Forelimb muscle (tissue), 1 donor: Measurements from ENCODE around the gene GPBP1. TPM values are rescaled to one million over a fixed set of nuclear protein-coding genes. Genes with fewer than 3 reads are reported as not detected.
"Not testable (repeated sequence)": the region's sequence is repeated elsewhere in the genome, so short reads cannot be mapped to it uniquely, and the experiment has no call there.

ENCODE experiments used
- DNase-seq: peaks from one replicate; pipeline ENCODE4 v3.0.0-alpha.2; 2013; ENCODE audit warnings: low read depth
- polyA plus RNA-seq: library from polyadenylated mRNA; unstranded; fragments of 120-200 nt; gene quantifications from one replicate; pipeline ENCODE4 v1.2.1, GENCODE V29; 2013; ENCODE audit not compliant: insufficient read length

The GPBP1 gene
- polyA plus RNA-seq, 1 donor, result 82.0 TPM

DNA sequence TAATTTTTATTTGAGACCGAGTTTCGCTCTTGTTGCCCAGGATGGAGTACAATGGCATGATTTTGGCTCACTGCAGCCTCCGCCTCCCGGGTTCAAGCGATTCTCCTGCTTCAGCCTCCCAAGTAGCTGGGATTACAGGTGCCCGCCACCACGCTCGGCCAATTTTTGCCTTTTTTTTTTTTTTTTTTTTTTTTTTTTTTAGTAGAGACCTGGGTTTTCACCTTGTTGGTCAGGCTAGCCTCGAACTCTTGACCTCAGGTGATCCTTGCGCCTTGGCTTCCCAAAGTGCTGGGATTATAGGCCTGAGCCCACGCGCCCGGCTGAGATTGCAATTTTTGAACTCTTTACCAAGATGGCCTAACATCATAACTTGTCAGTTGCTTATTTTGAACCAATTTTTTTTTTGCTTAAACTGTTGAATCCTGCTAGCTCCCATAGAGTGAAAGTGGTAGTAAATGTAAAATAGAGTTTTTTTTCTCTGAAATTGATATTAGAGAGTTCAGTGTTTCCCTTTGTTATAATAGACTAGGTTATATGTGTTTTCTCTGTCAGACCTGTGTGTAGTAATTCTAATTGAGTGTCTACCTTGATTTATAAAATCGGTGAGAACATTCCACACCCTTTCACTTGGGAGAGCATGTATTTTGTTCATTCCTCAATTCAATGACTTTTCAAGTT, 3.8 kb downstream of the GPBP1 start:
- no peak for DNase-seq

DNA sequence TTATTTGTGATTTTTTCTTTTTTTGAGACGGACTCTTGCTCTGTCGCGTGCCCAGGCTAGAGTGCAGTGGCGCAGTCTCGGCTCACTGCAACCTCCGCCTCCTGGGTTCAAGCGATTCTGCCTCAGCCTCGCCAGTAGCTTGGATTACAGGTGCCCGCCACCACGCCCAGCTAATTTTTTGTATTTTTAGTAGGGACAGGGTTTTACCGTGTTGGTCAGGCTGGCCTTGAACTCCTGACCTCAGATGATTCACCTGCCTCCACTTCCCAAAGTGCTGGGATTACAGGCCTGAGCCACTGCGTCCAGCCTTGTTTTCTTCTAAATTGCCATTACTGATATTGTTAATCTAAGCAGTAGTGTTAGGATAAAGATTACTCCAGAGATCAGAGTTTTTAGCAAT, 4.4 kb downstream of the GPBP1 start:
- not testable (repeated sequence) for DNase-seq

DNA sequence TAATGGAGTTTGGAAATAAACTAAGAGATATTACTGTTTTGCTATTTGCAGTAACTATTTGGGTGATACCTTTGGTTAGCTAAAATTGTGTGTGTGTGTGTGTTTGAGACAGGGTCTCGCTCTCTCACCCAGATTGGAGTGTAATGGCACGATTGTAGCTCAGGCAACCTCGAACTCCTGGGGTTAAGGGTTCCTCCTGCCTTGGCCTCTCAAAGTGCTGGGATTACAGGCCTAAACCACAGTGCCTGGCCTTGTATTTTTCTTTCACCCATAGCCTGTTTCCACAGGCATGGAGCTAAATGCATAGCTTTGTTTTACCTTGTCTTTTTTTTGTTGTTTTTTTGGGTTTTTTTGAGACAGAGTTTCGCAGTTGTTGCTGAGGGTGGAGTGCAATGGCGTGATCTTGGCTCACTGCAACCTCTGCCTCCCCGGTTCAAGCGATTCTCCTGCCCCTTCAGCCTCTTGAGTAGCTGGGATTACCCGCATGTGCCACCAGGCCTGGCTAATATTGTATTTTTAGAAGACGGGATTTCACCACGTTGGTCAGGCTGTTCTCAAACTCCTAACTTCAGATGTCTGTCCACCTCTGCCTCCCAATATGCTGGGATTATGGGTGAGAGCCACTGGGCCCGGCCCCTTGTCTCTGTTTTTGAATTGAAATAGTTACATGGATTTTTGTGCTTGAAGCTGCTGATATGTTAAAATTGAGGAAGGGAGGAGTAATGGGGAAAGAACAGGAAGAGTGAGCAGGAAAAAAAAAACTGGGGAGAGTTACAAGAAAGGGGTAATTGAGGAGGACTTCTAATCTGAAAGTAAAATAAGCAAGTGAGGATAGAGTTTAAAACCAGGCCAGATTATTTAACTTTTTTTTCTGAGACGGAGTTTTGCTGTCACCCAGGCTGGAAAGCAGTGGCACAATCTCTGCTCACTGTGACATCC, 5.7 kb downstream of the GPBP1 start:
- DNase-seq, result no peak

DNA sequence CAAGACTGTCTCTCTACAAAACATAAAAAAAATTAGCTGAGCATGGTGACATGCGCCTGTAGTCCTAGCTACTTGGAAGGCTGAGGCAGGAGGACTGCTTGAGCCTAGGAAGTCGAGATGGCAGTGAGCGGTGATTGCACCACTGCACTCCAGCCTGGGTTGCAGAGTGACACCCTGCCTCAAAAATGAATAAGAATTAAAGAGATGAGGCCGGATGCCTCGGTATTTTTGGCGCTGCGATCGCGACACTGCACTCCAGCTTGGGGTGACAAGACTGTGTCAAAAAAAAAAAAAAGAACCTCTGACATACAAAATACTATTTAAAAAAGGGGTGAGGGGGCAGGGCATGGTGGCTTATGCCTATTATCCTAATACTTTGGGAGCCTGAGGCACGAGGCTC, 7.3 kb downstream of the GPBP1 start:
- DNase-seq, result no peak

DNA sequence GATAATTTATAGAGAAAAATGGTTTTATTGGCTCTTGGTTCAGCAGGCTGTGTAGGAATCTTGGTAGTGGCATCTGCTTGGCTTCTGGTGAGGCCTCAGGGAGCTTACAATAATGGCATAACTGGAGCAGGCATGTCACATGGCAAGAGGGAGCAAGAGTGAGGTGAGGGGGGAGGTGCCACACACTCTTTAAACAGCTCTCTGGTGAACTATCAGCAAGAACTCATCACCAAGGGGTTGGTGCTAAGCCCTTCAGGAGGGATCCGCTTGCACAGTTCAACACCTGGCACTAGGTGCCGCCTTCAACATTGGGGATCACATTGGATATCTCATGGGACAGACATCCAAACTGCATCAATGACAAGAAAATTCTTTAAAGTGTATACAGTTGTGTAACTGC, 10.5 kb downstream of the GPBP1 start:
- DNase-seq, result no peak

DNA sequence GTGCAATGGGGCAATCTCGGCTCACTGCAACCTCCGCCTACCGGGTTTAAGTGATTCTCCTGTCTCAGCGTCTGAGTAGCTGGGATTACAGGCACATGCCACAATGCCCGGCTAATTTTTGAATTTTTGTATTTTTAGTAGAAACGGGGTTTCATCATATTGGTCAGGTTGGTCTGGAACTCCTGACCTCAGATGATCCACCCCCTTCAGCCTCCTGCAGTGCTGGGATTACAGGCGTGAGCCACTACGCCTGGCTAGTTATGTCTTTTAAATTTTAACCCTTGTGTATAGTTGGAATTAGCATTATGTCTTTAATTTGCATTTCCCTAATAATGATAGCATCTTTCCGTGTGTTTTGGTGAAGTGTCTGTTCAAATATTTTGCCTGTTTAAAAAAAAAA, 11.5 kb downstream of the GPBP1 start:
- no peak for DNase-seq

DNA sequence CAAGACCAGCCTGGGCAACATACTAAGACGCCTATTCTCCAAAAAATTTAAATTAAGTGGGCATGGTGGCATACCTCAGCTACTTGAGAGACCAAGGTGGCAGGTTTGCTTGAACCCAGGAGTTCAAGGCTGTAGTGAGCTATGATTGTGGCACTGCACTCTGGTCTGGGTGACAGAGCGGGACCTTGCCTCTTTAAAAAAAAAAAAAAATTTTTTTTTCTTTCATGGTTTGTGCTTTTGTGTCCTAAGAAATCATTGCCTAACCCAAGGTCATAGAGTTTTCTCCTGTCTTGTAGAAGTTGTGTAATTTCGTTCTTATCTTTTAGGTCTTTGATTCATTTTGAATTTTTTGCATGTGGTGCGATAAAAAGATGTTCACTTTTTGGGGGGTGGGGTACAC, 12.3 kb downstream of the GPBP1 start:
- DNase-seq, result no peak

DNA sequence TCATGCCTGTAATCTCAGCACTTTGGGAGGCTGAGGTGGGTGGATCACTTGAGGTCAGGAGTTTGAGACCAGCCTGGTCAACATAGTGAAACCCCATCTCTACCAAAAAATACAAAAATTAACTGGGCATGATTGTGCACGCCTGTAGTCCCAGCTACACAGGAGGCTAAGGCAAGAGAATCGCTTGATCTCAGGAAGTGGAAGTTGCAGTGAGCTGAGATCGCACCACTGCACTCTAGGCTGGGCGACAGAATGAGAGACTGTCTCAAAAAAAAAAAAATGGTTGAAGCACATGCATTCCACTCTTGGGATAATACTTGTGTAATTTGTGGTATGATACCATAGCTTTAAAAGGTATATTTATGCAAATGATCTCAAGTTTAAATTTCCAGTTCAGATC, 14.1 kb downstream of the GPBP1 start:
- not testable (repeated sequence) for DNase-seq

DNA sequence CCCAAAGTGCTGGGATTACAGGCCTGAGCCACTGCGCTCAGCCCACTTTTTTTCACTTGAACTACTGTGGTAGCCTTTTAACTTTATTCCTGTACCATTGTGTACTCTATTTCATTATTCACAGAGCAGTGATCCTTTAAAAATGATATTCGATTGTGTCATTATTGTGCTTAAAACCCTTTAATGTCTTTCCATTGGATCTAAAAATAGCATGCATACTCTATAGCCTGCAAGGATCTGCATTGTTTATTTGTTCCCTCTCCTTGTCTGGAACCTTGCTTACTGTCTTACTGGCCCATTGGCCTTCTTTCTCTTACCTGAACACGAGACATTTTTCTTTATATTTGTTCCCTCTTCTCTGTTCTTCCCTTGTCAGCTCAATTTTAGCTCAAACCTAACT, 15.7 kb downstream of the GPBP1 start:
- no peak for DNase-seq

DNA sequence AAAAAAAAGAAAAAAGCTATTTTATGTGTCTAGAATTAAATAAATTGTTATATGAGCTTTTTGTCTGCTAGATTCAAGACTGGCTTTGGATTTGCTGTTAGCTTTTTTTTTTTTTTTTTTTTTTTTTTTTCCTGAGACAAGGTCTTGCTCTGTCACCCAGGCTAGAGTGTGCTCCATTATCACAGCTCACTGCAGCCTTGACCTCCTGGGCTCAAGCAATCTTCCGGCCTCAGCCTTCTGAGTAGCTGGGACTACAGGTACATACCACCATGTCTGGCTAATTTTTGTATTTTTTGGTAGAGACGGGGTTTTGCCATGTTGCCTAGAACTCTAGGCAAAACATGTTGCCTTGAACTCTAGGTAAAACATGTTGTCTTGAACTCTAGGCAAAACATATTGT, 16.7 kb downstream of the GPBP1 start:
- no peak for DNase-seq

DNA sequence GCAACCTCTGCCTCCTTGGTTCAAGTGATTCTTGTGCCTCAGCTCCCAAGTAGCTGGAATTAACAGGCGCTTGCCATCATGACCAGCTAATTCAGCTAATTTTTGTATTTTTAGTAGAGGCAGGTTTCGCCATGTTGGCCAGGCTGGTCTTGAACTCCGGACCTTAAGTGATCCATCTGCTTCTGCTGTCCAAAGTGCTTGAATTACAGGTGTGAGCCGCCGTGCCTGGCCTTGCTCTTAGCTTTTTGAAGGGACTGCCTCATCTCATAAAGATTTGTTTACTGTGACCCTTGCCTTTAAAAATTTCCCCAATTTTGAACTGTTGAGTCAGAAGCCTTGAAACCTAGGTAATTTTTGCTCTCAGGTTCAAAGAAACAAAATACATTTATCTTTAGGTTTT, 17.3 kb downstream of the GPBP1 start:
- no peak for DNase-seq

DNA sequence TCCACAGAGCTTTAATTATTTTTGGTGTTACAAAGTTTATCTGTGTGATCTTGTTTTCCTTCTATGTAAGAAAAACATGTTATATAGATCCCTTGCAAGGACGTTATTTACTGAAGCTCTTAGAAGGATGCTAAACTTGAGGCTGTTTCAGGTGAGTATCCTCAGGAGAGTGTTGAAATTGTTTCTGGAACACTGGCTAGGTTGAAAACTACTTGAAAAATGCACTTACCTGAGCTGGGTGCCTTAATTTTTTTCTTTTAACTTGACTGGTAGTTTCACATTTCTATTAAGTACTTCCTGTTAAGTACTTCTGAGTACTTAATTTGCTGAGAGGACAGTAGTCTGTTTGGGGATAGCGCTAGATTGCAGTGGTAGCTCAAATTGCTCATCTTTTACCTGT, 18.1 kb downstream of the GPBP1 start:
- DNase-seq, result no peak

DNA sequence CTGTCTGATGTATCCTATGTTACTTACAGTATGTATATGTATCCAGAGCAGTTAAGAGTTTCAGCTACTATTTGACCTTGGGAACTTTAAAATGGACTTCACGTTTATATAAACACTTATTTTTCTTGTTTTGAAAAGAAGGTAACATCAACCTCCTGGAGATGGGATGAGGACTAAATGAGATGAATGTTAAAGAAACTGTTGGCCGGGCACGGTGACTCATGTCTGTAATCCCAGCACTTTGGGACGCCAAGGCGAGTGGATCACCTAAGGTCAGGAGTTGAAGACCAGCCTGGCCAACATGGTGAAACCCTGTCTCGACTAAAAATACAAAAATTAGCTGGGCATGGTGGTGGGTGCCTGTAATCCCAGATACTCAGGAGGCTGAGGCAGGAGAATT, 19.0 kb downstream of the GPBP1 start:
- not testable (repeated sequence) for DNase-seq

DNA sequence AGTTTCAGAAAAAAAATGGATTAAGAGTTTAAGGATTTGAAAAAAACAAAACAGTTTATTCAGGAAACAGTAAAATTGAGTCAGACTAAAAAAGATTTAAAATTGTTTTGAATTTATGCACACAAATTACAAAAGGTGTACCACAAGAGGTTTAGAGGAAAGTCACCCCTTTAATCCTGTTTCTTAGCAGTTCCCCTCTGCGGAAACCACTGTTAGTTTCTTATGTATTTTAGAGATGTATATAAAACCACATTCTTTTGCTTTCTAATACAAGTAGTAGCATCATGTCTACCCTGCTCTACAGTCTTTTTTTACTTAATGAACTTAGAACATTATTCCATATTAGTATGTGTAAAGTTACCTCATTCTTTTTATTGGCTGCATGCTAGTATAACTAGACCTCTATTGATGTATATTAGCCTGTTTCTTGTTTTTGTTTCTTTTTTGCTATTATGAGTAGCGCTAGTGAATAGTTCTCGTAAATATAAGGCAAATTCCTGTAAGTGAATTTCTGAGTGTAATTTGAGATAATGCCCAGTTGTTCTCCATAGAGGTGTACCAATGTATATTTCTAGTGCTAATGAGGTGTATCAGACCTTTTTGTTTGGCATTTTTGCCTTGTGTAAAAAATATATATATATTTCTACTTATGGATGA, 20.0 kb downstream of the GPBP1 start:
- DNase-seq, result no peak

DNA sequence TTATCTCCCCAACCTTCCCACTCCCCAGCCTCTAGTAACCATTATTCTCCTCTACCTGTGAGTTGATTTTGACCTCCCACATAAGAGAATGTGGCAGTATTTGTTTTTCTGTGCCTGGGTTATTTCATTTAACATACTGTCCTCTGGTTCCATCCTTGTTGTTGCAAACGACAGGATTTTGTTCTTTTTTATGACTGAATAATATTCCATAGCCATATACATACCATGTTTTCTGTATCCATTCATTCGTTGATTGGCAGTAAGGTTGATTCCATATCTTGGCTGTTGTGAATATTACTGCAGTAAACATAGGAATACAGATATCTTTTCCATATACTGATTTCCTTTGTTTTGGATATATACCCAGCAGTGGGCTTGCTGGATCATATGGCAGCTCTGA, 20.8 kb downstream of the GPBP1 start:
- DNase-seq, result no peak

DNA sequence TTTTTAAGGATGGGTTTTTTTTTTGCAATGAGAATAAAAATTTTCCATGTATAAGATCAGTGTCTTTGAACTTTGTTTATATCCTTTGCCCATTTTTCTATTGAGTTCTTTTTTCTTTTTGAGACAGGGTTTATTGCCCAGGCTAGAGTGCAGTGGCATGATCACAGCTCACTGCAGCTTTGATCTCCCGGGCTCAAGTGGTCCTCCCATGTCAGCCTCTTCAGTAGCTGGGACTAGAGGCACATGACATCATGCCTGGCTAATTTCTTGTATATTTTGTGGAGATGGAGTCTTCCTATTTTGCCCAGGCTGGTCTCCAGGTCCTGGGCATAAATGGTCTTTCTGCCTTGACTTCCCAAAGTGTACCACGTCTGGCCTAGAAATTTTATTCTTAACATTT, 21.2 kb downstream of the GPBP1 start:
- no peak for DNase-seq

DNA sequence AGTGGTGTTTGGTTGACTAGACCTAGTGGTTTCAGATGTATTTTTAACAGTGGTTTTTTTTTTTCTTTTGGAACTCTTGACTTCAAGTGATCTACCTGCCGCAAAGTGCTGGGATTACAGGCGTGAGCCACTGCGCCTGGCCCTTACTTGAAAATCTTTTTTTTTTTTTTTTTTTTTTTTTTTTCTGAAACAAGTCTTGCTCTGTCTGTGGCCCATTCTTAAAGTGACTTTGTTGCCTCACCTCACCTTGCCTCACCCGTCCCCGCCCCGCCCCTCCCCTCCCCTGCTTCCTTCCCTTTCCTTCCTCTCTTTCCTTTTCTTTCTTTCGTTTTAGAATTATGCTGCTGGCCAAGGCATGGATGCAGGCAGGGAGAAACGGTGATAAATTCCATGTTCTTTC, 26.0 kb downstream of the GPBP1 start:
- no peak for DNase-seq

DNA sequence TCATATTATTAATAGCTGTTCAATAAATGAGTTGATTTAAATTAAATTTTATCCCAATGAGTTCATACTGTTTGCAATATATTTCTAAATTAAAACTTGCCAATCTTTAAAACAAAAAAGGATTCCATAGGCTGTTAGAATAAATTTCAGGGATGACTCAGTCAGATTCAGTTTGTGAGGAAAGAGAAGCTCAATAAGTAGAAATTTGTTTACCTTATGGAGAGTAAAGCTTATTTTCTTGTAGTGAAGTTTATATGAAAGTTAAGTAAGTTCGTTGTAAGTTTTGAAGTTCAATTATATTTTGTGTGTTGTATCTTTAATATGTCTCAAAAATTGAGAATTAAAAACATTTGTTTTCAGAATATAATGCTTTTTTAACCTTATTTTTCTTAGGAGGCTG, 29.0 kb downstream of the GPBP1 start:
- DNase-seq, result no peak

DNA sequence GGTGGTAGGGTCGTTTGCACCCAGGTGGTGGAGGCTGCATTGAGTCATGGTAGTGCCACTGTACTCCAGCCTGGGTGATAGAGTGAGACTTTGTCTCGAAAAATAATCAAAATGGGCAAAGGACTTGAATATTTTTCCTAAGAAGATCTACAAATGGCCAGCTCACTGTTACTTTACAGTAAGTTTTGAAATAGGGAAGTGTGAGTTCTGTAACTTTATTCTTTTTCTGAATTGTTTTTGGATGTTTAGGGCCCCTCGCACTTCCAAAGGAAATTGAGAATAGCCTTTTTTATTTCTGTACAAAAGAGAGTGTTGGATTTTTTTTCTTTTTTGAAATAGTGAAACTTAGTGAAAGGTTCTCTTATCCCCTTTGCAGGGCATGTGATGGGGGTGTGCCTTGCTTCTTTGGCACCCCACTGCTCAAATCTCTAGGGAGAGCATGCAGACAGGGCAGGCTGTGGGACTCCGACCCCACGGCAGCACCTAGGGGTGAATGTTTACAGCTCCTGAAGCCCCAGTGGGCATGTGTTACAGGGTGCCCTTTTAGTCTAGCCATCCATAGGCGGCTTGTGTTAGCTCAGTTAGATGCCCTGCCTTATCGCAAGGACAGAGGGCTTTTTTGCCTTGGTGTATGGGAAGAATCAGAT, 33.3 kb downstream of the GPBP1 start:
- no peak for DNase-seq

DNA sequence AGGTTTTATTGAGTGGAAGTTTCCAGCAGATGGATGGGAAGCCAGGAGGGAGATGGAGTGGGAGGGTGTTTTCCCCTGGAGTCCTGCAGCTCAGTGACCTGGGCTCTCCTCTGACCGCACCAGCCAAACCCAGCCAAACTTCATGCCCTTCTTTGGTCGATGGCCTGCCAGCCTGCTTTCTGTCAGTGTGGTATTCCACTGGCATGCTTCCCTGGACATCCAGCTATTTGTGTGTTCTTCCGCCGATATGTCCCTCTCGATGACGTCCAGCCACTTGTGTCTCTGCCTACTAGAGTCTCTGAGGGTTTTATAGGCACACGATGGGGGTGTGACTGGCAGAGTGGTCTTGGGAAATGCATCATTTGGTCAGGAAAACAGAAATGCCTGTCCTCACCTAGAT, 33.8 kb downstream of the GPBP1 start:
- DNase-seq, result no peak

DNA sequence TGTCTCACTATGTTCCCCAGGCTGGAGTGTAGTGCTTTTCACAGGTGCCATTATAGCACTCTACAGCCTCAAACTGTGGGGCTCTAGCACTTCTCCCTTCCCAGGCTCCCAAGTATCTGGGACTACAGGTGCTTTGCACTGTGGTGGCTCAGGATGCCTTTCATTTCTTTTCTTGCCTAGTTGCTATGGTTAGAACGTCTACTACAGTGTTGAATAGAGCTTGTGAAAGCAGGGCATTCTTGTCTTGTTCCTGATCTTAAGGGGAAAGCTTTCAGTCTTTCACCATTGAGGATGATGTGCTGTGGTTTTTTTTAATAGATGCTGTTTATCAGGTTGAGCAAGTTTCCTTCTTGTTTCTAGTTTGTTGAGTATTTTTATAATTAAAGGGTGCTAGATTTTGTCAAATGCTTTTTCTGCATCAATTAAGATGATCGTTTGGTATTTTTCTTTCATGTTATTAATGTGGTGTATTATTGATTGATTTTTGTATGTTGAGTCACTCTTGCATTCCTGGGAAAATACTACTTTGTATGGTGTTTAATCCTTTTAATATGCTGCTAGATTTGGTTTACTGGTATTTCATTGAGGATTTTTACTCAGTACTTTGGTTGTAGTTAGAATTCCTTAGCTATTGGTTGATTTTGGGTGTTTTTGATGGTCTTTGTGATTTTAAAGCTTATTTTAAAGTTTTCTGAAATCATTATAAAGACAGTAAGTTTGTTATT, 35.6 kb downstream of the GPBP1 start:
- no peak for DNase-seq

DNA sequence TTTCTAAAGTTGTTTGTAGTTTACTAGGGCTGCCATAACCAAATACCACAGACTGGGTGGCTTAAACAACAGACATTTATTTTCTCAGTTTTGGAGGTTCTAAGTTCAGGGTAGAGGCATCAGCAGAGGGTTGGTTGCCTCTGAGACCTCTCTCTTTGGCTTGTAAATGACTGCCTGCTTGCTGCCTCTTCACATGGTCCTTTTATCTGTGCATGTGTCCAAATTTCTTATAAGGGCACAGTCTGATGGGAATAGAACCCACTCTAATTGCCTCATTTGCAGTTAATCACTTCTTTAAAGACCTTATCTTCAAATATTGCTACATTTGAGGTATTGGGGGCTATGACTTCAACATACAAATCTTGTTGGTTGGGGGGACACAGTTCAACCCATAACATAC, 36.8 kb downstream of the GPBP1 start:
- DNase-seq, result no peak
